NCI-H526 treated with DMSO at 0.1 percent for 48 hours (cell line): Measurements from ENCODE around the gene TDRD9.

ENCODE experiments used
- DNase-seq: peaks from one replicate; lab custom pipeline; 2025; lab: John Stamatoyannopoulos, UW

Gene TDRD9

GRCh38 chr14:103994535-103995184 lies 66.4 kb downstream of the TDRD9 start:
- DNase-seq = no peak

DNA sequence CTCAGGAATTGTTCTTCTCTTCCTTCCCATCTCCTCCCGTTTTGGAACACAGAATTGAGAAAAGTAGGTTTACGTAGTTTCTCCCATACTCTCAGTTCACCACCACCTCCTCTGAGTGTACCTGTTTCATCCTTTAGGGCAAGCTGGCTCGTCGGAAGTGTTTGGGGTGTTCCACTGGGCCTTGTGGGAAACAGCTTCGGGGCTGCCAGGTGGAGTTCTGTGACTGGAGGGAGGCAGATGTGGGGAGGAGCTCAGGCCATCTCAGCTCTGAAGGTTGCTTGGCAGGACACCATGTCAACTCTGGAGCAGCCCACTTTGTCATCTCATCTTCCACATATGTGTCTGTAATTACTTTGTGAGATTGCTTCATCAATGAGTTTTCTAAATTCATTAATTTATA lies 67.6 kb downstream of the TDRD9 start:
- DNase-seq = no peak

GRCh38 chr14:103997391-103997790 lies 69.1 kb downstream of the TDRD9 start:
- no peak for DNase-seq

DNA sequence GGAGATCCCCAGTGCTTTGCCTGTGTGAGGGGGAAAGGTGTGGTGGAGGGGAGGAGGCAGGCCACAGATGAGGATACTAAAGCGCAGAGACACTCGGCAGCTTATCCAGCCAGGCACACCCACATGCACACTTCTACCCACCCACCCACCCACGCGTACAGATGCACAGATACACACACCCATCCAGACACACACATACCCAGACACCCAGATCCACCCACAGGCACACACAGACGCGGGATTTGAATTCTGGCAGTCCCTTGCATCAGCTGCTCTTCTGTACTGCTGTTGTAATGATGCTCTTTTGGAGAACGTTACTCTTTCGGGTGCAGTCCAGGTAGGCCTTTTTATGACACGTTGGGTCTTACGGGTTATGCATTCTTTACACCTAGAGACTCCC lies 69.8 kb downstream of the TDRD9 start:
- DNase-seq = no peak

- no peak for DNase-seq
These were observed 71.7 kb downstream of the TDRD9 start for GRCh38 chr14:103999795-104000440.

DNA sequence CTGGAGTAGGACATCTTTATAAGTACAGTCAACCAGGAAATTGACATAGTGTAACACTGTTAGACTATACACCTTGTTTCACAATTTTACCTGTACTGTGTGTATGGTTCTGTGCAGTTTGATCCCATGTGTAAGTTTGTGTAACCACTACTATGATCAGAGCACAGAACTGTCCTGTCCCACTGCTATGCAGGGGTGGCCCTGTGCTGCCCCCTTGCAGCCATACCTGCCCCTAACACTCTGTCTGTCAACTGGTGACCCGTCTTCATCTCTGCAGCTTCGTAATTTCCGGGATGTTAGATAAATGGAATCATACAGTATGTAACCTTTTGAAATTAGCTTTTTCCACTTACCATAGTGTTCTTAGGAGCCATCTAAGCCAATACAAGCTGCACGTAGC lies 72.7 kb downstream of the TDRD9 start:
- no peak for DNase-seq

GRCh38 chr14:104003616-104004015 lies 75.4 kb downstream of the TDRD9 start:
- DNase-seq = no peak

- no peak for DNase-seq
These were observed 76.6 kb downstream of the TDRD9 start for GRCh38 chr14:104004849-104005248.

GRCh38 chr14:104005489-104005888 lies 77.2 kb downstream of the TDRD9 start:
- DNase-seq = no peak

DNA sequence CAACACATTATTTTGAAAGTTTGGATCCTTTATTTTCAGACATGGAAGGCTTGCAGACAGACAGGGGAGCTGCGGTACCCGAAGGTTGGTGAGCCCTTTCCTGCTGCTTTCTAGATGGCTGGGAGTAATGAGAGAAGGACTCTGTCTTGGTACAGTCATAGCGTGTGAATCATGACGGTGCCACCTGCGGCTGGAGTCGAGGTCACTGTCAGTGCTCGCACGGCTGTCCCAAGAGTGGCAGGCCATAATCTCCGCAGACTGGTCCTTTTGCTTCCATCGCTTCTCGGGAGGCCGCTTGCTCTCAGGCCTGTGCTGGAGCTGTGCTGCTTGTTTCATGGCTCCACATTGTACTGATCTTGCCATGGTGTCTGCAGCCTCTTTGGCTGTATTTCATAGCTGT lies 78.9 kb downstream of the TDRD9 start:
- no peak for DNase-seq

GRCh38 chr14:104009297-104009696 lies 81.0 kb downstream of the TDRD9 start:
- no peak for DNase-seq

DNA sequence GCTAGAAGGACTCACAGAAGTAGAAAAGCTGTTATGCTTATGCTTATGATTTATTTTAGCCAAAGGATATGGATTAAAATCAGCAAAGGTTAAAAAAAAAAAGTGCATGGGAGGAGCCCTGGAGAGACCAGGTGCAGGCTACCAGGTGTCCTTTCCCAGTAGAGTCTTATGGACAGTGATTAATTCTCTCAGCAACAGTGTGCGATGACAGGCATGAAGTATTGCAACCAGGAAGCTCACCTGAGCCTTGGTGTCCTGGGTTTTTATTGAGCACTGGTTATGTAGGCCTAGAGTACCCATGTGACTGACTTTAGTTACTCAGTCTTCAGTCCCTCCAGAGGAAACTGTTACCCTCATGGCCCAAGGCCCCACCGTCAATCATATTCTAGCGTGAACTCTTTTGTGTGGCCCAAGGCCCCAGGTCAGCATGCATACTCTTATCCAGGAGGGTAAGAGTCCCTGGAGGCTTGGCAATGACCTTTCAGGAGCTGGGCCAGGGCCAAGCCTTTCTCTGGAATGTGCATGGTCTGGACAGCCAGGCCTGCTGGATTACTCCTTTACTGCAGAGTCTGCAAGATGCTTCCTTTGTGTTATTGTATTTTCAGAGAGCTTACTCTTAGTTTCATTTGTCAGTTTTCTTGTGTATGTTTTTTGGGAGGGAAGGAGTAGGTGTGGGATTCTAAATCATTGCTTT lies 83.7 kb downstream of the TDRD9 start:
- no peak for DNase-seq

GRCh38 chr14:104014764-104015163 lies 86.5 kb downstream of the TDRD9 start:
- DNase-seq = no peak

- DNase-seq = no peak
These were observed 88.8 kb downstream of the TDRD9 start for GRCh38 chr14:104016873-104017650.

- no peak for DNase-seq
These were observed 90.8 kb downstream of the TDRD9 start for GRCh38 chr14:104019029-104019428.

- no peak for DNase-seq
These were observed 91.5 kb downstream of the TDRD9 start for GRCh38 chr14:104019806-104020205.

DNA sequence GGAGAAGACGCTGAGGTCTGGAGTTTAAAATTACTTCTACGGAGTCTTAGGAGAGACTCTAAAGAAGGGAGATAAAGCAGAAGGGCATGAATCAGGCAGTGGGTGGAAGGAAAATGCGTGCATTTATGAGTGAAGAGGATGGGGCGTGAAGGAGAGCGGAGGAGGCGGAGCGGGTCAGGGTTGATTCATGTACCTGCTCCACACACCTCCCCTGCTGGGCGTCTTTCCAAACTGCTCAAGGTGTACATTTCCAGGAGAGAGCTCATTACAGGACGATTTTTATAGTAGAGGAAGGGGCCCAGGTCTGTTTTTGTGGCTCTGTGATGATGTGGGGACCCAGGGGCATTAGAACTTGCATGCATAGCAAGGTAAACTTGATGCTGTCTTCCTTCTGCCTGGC lies 92.2 kb downstream of the TDRD9 start:
- DNase-seq = no peak

DNA sequence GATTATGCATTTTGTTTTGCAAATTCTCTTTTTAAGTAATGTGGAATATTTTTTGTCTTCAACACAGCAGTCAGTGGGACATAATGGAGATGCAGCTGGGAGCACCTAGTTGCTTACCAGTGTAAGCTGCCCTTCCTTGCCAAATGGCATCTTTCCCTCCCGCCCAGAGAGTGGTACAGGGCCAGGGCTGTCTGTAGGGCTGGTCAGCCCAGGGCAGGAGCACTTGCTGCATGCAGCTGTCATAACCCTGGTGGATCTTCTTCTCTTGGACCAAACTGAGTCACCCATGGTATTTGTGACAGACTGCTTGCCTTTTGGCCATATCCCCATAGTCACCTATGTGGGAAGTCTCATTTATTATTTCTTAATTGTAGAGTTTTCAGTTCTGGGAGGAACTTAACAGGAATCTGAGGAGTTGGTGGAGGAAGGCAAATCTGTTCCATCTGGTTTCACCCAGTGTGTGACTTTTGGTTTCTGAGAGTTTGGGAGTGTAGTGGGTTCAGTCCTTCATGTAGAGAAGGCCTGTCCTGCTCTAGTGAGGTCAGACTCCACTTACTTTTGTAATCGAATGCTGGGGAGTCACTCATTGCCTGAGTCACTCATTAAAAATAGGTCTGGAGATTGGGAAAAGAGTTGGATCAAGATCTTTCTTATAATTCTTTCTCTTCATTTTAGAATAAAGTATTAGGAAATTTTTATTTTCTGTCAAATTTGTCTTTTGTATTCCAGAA lies 95.2 kb downstream of the TDRD9 start:
- DNase-seq = no peak

GRCh38 chr14:104025534-104025933 lies 97.3 kb downstream of the TDRD9 start:
- no peak for DNase-seq

GRCh38 chr14:104026024-104026423 lies 97.8 kb downstream of the TDRD9 start:
- DNase-seq = no peak

DNA sequence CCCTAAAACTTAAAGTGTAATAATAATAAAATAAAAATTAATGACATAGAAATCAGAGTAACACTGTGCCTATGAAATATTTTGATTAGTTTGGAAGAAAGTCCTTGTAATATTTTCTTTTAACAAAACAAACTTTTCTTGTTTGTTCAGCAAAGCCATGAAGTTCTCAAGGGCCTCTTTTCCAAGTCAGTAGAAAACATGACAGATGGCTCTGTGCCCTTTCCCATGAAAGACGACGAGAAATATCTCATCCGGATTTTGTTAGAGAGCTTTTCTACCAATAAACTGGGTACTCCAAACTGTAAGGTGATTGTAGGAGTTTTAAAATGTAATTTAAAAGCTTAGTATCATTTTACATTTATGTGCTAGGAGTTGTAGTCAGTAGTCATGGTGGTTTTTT lies 102.7 kb downstream of the TDRD9 start:
- no peak for DNase-seq

DNA sequence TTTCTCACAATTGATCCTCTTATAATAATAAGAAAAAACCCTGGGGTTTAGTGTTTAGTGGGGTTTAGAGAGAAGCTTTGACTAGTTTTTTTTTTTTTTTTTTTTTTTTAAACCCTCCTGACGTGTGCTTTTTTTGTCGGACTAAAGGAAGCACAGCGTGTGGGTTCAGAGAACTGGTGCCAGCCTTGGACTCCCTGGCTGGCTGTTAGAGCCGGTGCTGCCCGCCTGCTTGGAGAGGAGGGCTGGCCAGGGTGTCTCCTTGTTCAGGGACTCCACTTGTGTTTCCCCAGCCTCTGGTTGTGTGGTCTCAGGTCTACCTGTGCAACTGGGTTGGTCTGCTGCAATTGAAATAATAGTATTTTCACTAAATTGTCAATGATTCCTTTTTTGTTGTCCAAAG lies 103.1 kb downstream of the TDRD9 start:
- DNase-seq = no peak
